Hepatocyte (in vitro differentiated cells): ENCODE results near the gene KYAT1.

Source experiments
- CTCF ChIP-seq: fragments of 200-600 bp; sonication (generic); IDR thresholded peaks from 2 replicates; pipeline ENCODE4 v1.5.1; 2016; ENCODE audit warnings: antibody characterized with exemption, mild to moderate bottlenecking; ENCODE audit not compliant: poor library complexity
- EZH2phosphoT487 ChIP-seq: fragments of 200-600 bp; sonication (generic); IDR thresholded peaks from one replicate; pipeline ENCODE4 v1.6.1; 2018; ENCODE audit warnings: antibody characterized with exemption, mild to moderate bottlenecking, low read depth, moderate library complexity; ENCODE audit not compliant: unreplicated experiment, severe bottlenecking

GRCh38 chr9:128901822-128902221 is 20.1 kb upstream of the KYAT1 start:
- TF ChIP-seq CTCF (no peak), EZH2phosphoT487 (no peak)
